Measurements from ENCODE around the gene RCBTB2. TPM values are rescaled to one million over a fixed set of nuclear protein-coding genes. Genes with fewer than 3 reads are reported as not detected.

RCBTB2 gene
- total RNA-seq, 1 donor from 2014 or later, result 1.8 TPM

DNA sequence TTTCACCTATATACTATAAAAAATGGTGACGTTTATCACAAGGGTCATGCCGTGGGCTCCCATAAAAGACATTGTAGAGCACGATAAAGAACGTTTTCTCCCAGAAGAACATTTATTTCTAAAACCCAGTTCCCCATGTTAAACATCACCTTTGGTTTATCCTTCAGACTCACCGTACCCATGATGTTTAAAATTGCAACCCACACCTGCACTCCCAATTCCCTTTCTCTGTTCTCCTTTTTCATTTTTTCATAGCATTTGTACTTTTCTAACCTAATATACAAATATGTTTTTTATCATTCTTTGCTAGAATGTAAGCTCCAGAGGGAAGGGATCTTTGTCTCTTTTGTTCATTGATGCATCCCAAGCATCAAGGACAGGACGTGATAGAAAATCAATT lies 2.0 kb downstream of the RCBTB2 start:
- Histone ChIP-seq H3K27me3 (ENCODE audit: control insufficient read depth, insufficient read depth, low read length) (no peaks in the 10 kb centered on the region), H3K4me3 (ENCODE audit: low read depth, low read length) (no peak overlapping the region), H3K36me3 (ENCODE audit: control insufficient read depth, insufficient read depth, low read length) (no peaks in the 10 kb centered on the region)
- TF ChIP-seq, protein P1, sequence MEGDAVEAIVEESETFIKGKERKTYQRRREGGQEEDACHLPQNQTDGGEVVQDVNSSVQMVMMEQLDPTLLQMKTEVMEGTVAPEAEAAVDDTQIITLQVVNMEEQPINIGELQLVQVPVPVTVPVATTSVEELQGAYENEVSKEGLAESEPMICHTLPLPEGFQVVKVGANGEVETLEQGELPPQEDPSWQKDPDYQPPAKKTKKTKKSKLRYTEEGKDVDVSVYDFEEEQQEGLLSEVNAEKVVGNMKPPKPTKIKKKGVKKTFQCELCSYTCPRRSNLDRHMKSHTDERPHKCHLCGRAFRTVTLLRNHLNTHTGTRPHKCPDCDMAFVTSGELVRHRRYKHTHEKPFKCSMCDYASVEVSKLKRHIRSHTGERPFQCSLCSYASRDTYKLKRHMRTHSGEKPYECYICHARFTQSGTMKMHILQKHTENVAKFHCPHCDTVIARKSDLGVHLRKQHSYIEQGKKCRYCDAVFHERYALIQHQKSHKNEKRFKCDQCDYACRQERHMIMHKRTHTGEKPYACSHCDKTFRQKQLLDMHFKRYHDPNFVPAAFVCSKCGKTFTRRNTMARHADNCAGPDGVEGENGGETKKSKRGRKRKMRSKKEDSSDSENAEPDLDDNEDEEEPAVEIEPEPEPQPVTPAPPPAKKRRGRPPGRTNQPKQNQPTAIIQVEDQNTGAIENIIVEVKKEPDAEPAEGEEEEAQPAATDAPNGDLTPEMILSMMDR (IDR thresholded peaks at IDR 0.05; ENCODE audit: insufficient read depth, low read length, severe bottlenecking), result no peak
- no peak for FAIRE-seq
- DNase-seq (ENCODE audit: low read depth), result no peak

DNA sequence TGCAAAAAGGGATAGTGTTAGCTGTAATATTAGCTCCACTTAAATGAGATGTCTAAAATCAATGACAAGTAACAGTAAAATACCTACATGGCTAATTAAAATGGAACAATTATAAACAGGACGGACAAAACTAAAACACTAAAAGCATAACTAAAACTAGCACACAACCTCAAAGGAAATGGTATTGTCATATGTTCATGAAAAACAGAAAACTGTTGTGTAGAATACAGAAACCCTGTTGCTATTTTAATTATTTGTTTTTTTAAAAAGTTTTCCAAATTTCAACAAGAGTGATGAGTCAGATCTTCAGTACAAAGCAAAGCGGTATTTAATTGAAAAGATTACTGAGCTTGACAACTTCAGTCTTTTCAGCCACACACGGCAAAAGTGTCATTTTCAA lies 4.2 kb downstream of the RCBTB2 start:
- TF ChIP-seq, protein P1 (IDR thresholded peaks at IDR 0.05; ENCODE audit: insufficient read depth, low read length, severe bottlenecking), result no peak
- Histone ChIP-seq H3K4me3 (ENCODE audit: low read depth, low read length) (no peak overlapping the region), H3K27me3 (ENCODE audit: control insufficient read depth, insufficient read depth, low read length) (no peaks in the 10 kb centered on the region), H3K36me3 (ENCODE audit: control insufficient read depth, insufficient read depth, low read length) (no peaks in the 10 kb centered on the region)
- FAIRE-seq (no peak), DNase-seq (ENCODE audit: low read depth) (no peak)

GRCh38 chr13:48527955-48528354 lies 4.9 kb downstream of the RCBTB2 start:
- Histone ChIP-seq H3K4me3 (ENCODE audit: low read depth, low read length) (no peak overlapping the region), H3K27me3 (ENCODE audit: control insufficient read depth, insufficient read depth, low read length) (no peaks in the 10 kb centered on the region), H3K36me3 (ENCODE audit: control insufficient read depth, insufficient read depth, low read length) (no peaks in the 10 kb centered on the region)
- FAIRE-seq, result no peak
- TF ChIP-seq, protein P1 (IDR thresholded peaks at IDR 0.05; ENCODE audit: insufficient read depth, low read length, severe bottlenecking), result no peak
- no peak for DNase-seq (ENCODE audit: low read depth)

DNA sequence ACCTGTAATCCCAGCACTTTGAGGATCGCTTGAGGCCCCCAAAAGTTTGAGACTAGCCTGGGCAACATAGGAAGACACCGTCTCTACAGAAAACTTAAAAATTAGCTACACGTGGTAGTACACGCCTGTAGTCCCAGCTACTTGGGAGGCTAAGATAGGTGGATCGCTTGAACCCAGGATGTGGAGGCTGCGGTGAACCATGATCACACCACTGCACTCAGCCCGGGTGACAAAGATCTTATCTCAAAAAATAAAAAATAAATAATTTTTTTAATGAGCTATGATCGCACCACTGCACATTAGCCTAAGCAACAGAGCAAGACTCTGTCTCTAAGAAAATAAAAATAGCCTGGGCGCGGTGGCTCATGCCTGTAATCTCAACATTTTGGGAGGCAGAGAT lies 6.6 kb downstream of the RCBTB2 start:
- no peak for FAIRE-seq
- Histone ChIP-seq H3K36me3 (ENCODE audit: control insufficient read depth, insufficient read depth, low read length) (no peaks in the 10 kb centered on the region), H3K27me3 (ENCODE audit: control insufficient read depth, insufficient read depth, low read length) (no peaks in the 10 kb centered on the region), H3K4me3 (ENCODE audit: low read depth, low read length) (no peak overlapping the region)
- TF ChIP-seq, protein P1 (IDR thresholded peaks at IDR 0.05; ENCODE audit: insufficient read depth, low read length, severe bottlenecking), result no peak
- no peak for DNase-seq (ENCODE audit: low read depth)

GRCh38 chr13:48518083-48518482 lies 14.8 kb downstream of the RCBTB2 start:
- FAIRE-seq (no peak), DNase-seq (ENCODE audit: low read depth) (no peak)
- Histone ChIP-seq H3K4me3 (ENCODE audit: low read depth, low read length) (no peak overlapping the region), H3K27me3 (ENCODE audit: control insufficient read depth, insufficient read depth, low read length) (no peaks in the 10 kb centered on the region), H3K36me3 (ENCODE audit: control insufficient read depth, insufficient read depth, low read length) (no peaks in the 10 kb centered on the region)
- TF ChIP-seq, protein P1 (IDR thresholded peaks at IDR 0.05; ENCODE audit: insufficient read depth, low read length, severe bottlenecking), result no peak

GRCh38 chr13:48515732-48516131 lies 17.1 kb downstream of the RCBTB2 start:
- H3K4me3 ChIP-seq (ENCODE audit: low read depth, low read length), result no peak overlapping the region
- no peak for FAIRE-seq
- TF ChIP-seq, protein P1 (IDR thresholded peaks at IDR 0.05; ENCODE audit: insufficient read depth, low read length, severe bottlenecking), result no peak

More at GRCh38 chr13:48515732-48516131, 17.1 kb downstream of the RCBTB2 start:
- Histone ChIP-seq H3K27me3 (ENCODE audit: control insufficient read depth, insufficient read depth, low read length) (no peaks in the 10 kb centered on the region), H3K36me3 (ENCODE audit: control insufficient read depth, insufficient read depth, low read length) (no peaks in the 10 kb centered on the region)
- DNase-seq (ENCODE audit: low read depth), result no peak

Measured in bronchial epithelial cell (primary cell).